K562 (cell line): ENCODE results near the gene MAGI2. TPM values are rescaled to one million over a fixed set of nuclear protein-coding genes. Genes with fewer than 3 reads are reported as not detected.

Source experiments
- ATAC-seq: fragments of 200-7000 bp; cut with Tn5 transposase; 3 replicates; pipeline ENCODE4 v1.9.1; 2020; ENCODE audit warnings: moderate library complexity
- BruUV-seq: library from RNA; stranded (reverse); fragments of 400-500 nt; replicated peaks from 2 replicates; lab custom pipeline; 2021; lab: Mats Ljungman, UMichigan
- CTCF ChIA-PET: fragments of 300-600 bp; formaldehyde crosslinking; extraction: SDS; loops from one replicate; lab custom pipeline; 2021; ENCODE audit warnings: low intra/inter-chr PET ratio; lab: Yijun Ruan, JAX
- POLR2A ChIA-PET: fragments of 300-600, 350-650 bp; sonication (Branson Sonifier 250); formaldehyde crosslinking; extraction: SDS; loops from one replicate; lab custom pipeline; 2021; ENCODE audit warnings: antibody characterized with exemption, inconsistent platforms; lab: Yijun Ruan, JAX
- DNase-seq, 4 experiments: peaks; one replicate each; pipeline versions ENCODE4 v3.0.0 to v3.0.0-alpha.2; 2011 to 2018; ENCODE audit warnings: low spot score in 3 of 4, mixed read lengths in 3 of 4; ENCODE audit errors: extremely low read depth in 1 of 4
- FAIRE-seq: peaks from 2 replicates; lab custom pipeline; 2011; peaks lifted over from hg19 to GRCh38; lab: Jason Lieb, UNC
- H2AFZ ChIP-seq: 2 replicates; pipeline ENCODE4 v1.6.0; 2011; ENCODE audit warnings: low read depth, low read length, control low read depth, inconsistent platforms
- H3K27ac ChIP-seq: fragments of 200-600 bp; 3 replicates; pipeline ENCODE4 v1.8.0; 2011; ENCODE audit warnings: low read depth, mild to moderate bottlenecking, control low read depth, inconsistent platforms, low read length, moderate library complexity, mixed read lengths; ENCODE audit errors: extremely low read depth
- H3K27me3 ChIP-seq, 2 experiments: fragments of 300-600 bp in 1 of 2; 2 replicates in 1 of 2; 3 replicates in 1 of 2; pipeline versions ENCODE4 v1.6.0 to v1.8.0; 2011; ENCODE audit warnings: inconsistent platforms in 2 of 2, low read length in 2 of 2, mild to moderate bottlenecking in 1 of 2, mixed read lengths in 1 of 2, moderate library complexity in 1 of 2; ENCODE audit not compliant: control insufficient read depth in 2 of 2, insufficient read depth in 2 of 2
- H3K36me3 ChIP-seq: fragments of 300-600 bp; 3 replicates; pipeline ENCODE4 v1.8.0; 2011; ENCODE audit warnings: mild to moderate bottlenecking, low read length, inconsistent platforms; ENCODE audit not compliant: control insufficient read depth, insufficient read depth
- H3K4me1 ChIP-seq, 2 experiments: fragments of 200-600 bp in 1 of 2; replicated peaks in 1 of 2; 2 replicates in 1 of 2; 3 replicates in 1 of 2; pipeline versions ENCODE4 v1.5.1 to v1.8.0; 2011; ENCODE audit warnings: inconsistent platforms in 2 of 2, low read length in 2 of 2, mild to moderate bottlenecking in 1 of 2, mixed read lengths in 1 of 2, moderate library complexity in 1 of 2; ENCODE audit not compliant: control insufficient read depth in 2 of 2, insufficient read depth in 2 of 2
- H3K4me2 ChIP-seq: 2 replicates; pipeline ENCODE4 v1.6.1; 2011; ENCODE audit warnings: low read length, control low read depth, inconsistent platforms, mixed read lengths; ENCODE audit not compliant: insufficient read depth
- H3K4me3 ChIP-seq: fragments of 200-600 bp; sonication (generic), shearing (Covaris generic); 2 replicates; pipeline ENCODE4 v1.5.1; 2016; ENCODE audit warnings: control low read depth, inconsistent platforms
- H3K79me2 ChIP-seq: fragments of 200-600 bp; 3 replicates; pipeline ENCODE4 v1.8.0; 2011; ENCODE audit warnings: low read length, inconsistent platforms; ENCODE audit not compliant: control insufficient read depth, insufficient read depth
- H3K9ac ChIP-seq, 2 experiments: 2 replicates each; pipeline versions ENCODE4 v1.6.0 to v1.6.1; 2011; ENCODE audit warnings: low read depth in 2 of 2, low read length in 2 of 2, control low read depth in 1 of 2, inconsistent platforms in 1 of 2, mild to moderate bottlenecking in 1 of 2, mixed read lengths in 1 of 2; ENCODE audit not compliant: insufficient read depth in 1 of 2
- H3K9me1 ChIP-seq: one replicate; pipeline ENCODE4 v1.6.0; 2011; ENCODE audit warnings: inconsistent platforms, mild to moderate bottlenecking, low read length, moderate library complexity; ENCODE audit not compliant: control insufficient read depth, insufficient read depth
- H3K9me3 ChIP-seq: replicated peaks from 2 replicates; pipeline ENCODE4 v1.5.1; 2011; ENCODE audit warnings: low read depth, low read length, inconsistent platforms; ENCODE audit not compliant: control insufficient read depth, insufficient read depth
- H4K20me1 ChIP-seq: replicated peaks from 2 replicates; pipeline ENCODE4 v1.6.1; 2011; ENCODE audit warnings: low read length, inconsistent platforms, mixed read lengths; ENCODE audit not compliant: control insufficient read depth, insufficient read depth
- ARNT ChIP-seq, 2 experiments: fragments of 450-650 bp; IDR thresholded peaks; 2 replicates each; pipeline ENCODE4 v1.6.1; 2016; ENCODE audit warnings: mild to moderate bottlenecking in 1 of 2
- E2F8 ChIP-seq: fragments of 450-650 bp; IDR thresholded peaks from 2 replicates; pipeline ENCODE4 v1.7.1; 2018; ENCODE audit warnings: mild to moderate bottlenecking, low read depth; ENCODE audit not compliant: partially characterized antibody
- FUS ChIP-seq: fragments of 200-400 bp; formaldehyde crosslinking; optimal IDR thresholded peaks from 2 replicates; pipeline ENCODE3; 2017; ENCODE audit warnings: low read depth, low read length
- HDAC2 ChIP-seq: fragments of 450-650 bp; IDR thresholded peaks from 2 replicates; pipeline ENCODE4 v1.6.1; 2016; ENCODE audit warnings: mild to moderate bottlenecking
- HNRNPL ChIP-seq: fragments of 200-400 bp; formaldehyde crosslinking; IDR thresholded peaks from 2 replicates; pipeline ENCODE4 v1.6.1; 2017; ENCODE audit warnings: low read depth, mild to moderate bottlenecking, low read length
- MYC ChIP-seq, 2 experiments: fragments of 250-450 bp in 1 of 2; sonication (Bioruptor Pico) in 1 of 2; IDR thresholded peaks; 2 replicates each; pipeline versions ENCODE4 v1.5.1 to v1.6.1; 2012 to 2021; ENCODE audit warnings: low read depth in 2 of 2, borderline replicate concordance in 1 of 2, improper control_type of control experiment in 1 of 2, low read length in 1 of 2, mild to moderate bottlenecking in 1 of 2, moderate library complexity in 1 of 2
- NEUROD1 ChIP-seq: fragments of 150-350 bp; IDR thresholded peaks from 2 replicates; pipeline ENCODE4 v1.6.1; 2014; ENCODE audit warnings: borderline replicate concordance, low read length, low read depth; ENCODE audit not compliant: partially characterized antibody
- POLR2B ChIP-seq: fragments of 450-650 bp; IDR thresholded peaks from 2 replicates; pipeline ENCODE4 v1.6.1; 2018; ENCODE audit warnings: low read depth; ENCODE audit not compliant: partially characterized antibody
- PTBP1 ChIP-seq: fragments of 200-400 bp; formaldehyde crosslinking; IDR thresholded peaks from 2 replicates; pipeline ENCODE4 v1.6.1; 2017; ENCODE audit warnings: low read depth, low read length
- RBBP5 ChIP-seq: fragments of 200-600 bp; sonication (generic); IDR thresholded peaks from 2 replicates; pipeline ENCODE4 v1.6.1; 2012; ENCODE audit warnings: borderline replicate concordance, mild to moderate bottlenecking, low read length, control low read depth, inconsistent platforms; ENCODE audit not compliant: insufficient read depth, poor library complexity, severe bottlenecking
- SRSF7 ChIP-seq: fragments of 200-400 bp; formaldehyde crosslinking; optimal IDR thresholded peaks from 2 replicates; pipeline ENCODE3; 2017; ENCODE audit warnings: mild to moderate bottlenecking, low read depth, low read length
- STAG1 ChIP-seq: sonication (generic); formaldehyde crosslinking; IDR thresholded peaks from 2 replicates; pipeline ENCODE4 v1.5.0; 2020; ENCODE audit warnings: missing genetic modification reagents, borderline replicate concordance
- THRAP3 ChIP-seq: fragments of 450-650 bp; IDR thresholded peaks from 2 replicates; pipeline ENCODE4 v1.6.1; 2016; ENCODE audit warnings: mild to moderate bottlenecking, inconsistent platforms, borderline replicate concordance
- ZC3H11A ChIP-seq: IDR thresholded peaks from 2 replicates; pipeline ENCODE4 v1.6.1; 2012; ENCODE audit warnings: low read depth, low read length, improper control_type of control experiment
- WGBS: fragments of 100-300 bp; shearing (Covaris generic); methylation state at CpG from one replicate; pipeline ENCODE4 v1.1.6; 2016; ENCODE audit warnings: low coverage, mixed read lengths; ENCODE audit not compliant: insufficient coverage; ENCODE audit errors: missing lambda C conversion rate; 5-methylcytosine and 5-hydroxymethylcytosine counted together
- in situ Hi-C: fragments of 300-500 bp; cut with MboI; formaldehyde crosslinking; loops from 4 replicates; pipeline ENCODE4 v1.15.0; 2018; ENCODE audit warnings: inconsistent platforms, mixed read lengths
- intact Hi-C: fragments of 100-400 bp; cut with micrococcal nuclease; formaldehyde crosslinking; loops from 2 replicates; pipeline ENCODE4 v1.14.2; 2022
- polyA plus RNA-seq, 8 experiments: library from polyadenylated mRNA; depleted of rRNA in 4 of 8; stranded (reverse) in 5 of 8; unstranded in 3 of 8; fragments of >200 nt; fragmentation: Nextera tagmentation in 2 of 8; fragmentation: Illumina TruSeq in 1 of 8; extraction: Ambion mirVana in 2 of 8; extraction: Trizol in 1 of 8; gene quantifications; 2 replicates each; pipeline versions ENCODE4 v1.2.1 to v1.2.3, GENCODE V29; 2011 to 2014; ENCODE audit warnings: inconsistent platforms in 1 of 8, missing spikeins in 1 of 8
- total RNA-seq, 7 experiments: library from RNA; depleted of rRNA in 6 of 7; stranded (reverse); fragments of >200 nt in 6 of 7; fragmentation: Illumina TruSeq in 2 of 7; extraction: Trizol in 2 of 7; gene quantifications; 2 replicates each; pipeline versions ENCODE4 v1.2.1 to v1.2.3, GENCODE V29; 2011 to 2021; ENCODE audit warnings: low replicate concordance in 1 of 7
- TF ChIP-seq, protein P1 (sequence below): fragments of 450-650 bp; IDR thresholded peaks from 2 replicates; pipeline ENCODE4 v1.6.1; 2018; ENCODE audit not compliant: partially characterized antibody

The MAGI2 gene
- total and polyA plus RNA-seq, 9 of the 15 experiments (the other 6 are each of a cell fraction or from before 2014, with no cell fraction given): 0.27 to 1.4 (median 0.70) TPM

GRCh38 chr7:78953726-78954363, 499.6 kb downstream of the MAGI2 start:
- DNase-seq: no peak
- no peak overlapping the region for H3K9ac ChIP-seq
- no peak overlapping the region for H2AFZ ChIP-seq
- H3K79me2 ChIP-seq: no peaks in the 10 kb centered on the region
- no peaks in the 10 kb centered on the region for H3K9me3 ChIP-seq
- H3K27me3 ChIP-seq: no peaks in the 10 kb centered on the region
- in situ Hi-C loops (no loop called here), intact Hi-C loops (no loop called here)
- H3K36me3 ChIP-seq: no peaks in the 10 kb centered on the region
- H3K4me1 ChIP-seq: no peaks in the 10 kb centered on the region
- 0% methylated on average over 5 of the region's 5 CpGs for WGBS
- TF ChIP-seq HDAC2 (no peak), POLR2B (no peak), RBBP5 (no peak), ARNT (IDR thresholded peaks at IDR 0.05) (no peak), THRAP3 (no peak), HNRNPL (no peak), ZC3H11A (no peak), SRSF7 (no peak), PTBP1 (no peak), FUS (no peak), STAG1 (CRISPR knock-in tag) (no peak), MYC (IDR thresholded peaks at IDR 0.05; ENCODE audit: low read depth, low read length) (no peak), MYC (CRISPR knock-in tag; IDR thresholded peaks at IDR 0.05; ENCODE audit: borderline replicate concordance, low read depth) (no peak), NEUROD1 (no peak), E2F8 (no peak)
- TF ChIP-seq, protein P1, sequence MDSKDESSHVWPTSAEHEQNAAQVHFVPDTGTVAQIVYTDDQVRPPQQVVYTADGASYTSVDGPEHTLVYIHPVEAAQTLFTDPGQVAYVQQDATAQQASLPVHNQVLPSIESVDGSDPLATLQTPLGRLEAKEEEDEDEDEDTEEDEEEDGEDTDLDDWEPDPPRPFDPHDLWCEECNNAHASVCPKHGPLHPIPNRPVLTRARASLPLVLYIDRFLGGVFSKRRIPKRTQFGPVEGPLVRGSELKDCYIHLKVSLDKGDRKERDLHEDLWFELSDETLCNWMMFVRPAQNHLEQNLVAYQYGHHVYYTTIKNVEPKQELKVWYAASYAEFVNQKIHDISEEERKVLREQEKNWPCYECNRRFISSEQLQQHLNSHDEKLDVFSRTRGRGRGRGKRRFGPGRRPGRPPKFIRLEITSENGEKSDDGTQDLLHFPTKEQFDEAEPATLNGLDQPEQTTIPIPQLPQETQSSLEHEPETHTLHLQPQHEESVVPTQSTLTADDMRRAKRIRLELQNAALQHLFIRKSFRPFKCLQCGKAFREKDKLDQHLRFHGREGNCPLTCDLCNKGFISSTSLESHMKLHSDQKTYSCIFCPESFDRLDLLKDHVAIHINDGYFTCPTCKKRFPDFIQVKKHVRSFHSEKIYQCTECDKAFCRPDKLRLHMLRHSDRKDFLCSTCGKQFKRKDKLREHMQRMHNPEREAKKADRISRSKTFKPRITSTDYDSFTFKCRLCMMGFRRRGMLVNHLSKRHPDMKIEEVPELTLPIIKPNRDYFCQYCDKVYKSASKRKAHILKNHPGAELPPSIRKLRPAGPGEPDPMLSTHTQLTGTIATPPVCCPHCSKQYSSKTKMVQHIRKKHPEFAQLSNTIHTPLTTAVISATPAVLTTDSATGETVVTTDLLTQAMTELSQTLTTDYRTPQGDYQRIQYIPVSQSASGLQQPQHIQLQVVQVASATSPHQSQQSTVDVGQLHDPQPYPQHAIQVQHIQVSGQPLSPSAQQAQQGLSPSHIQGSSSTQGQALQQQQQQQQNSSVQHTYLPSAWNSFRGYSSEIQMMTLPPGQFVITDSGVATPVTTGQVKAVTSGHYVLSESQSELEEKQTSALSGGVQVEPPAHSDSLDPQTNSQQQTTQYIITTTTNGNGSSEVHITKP: no peak
- H3K4me3 ChIP-seq: no peak overlapping the region
- H3K27ac ChIP-seq: no peak overlapping the region
- no peak for FAIRE-seq
- no peak for ATAC-seq
- no TSS peak for BruUV-seq
- no peaks in the 10 kb centered on the region for H4K20me1 ChIP-seq
- ChIA-PET CTCF (no interaction called here), POLR2A (interaction anchor here (0.6 kb wide), 1 partner anchor 38 kb away, joined by 3 read pairs; no protein-coding TSS in a partner anchor)
- H3K4me2 ChIP-seq: no peak overlapping the region
- no peaks in the 10 kb centered on the region for H3K9me1 ChIP-seq
